Lung (tissue), 12 donors: Measurements from ENCODE around the gene PNPLA8. TPM values are rescaled to one million over a fixed set of nuclear protein-coding genes. Genes with fewer than 3 reads are reported as not detected.

Experiments
- ATAC-seq: fragments of 200-7000 bp; cut with Tn5 transposase; one replicate; pipeline ENCODE4 v1.9.1; 2020; ENCODE audit warnings: moderate number of reproducible peaks; ENCODE audit not compliant: insufficient read depth, low FRiP score
- DNase-seq, 3 donors: peaks; one replicate each; pipeline ENCODE4 v3.0.0-alpha.2; 2013 to 2017
- H3K27ac ChIP-seq, 2 donors: one replicate each; pipeline ENCODE4 v1.5.1; 2013; ENCODE audit warnings: mild to moderate bottlenecking in 2 of 2, moderate library complexity in 2 of 2, control low read depth in 1 of 2, inconsistent platforms in 1 of 2, low read depth in 1 of 2, low read length in 1 of 2
- H3K27me3 ChIP-seq, 3 donors: one replicate each; pipeline ENCODE4 v1.5.1; 2013; ENCODE audit warnings: low read length in 2 of 3; ENCODE audit not compliant: control insufficient read depth in 3 of 3, insufficient read depth in 3 of 3
- H3K36me3 ChIP-seq, 4 donors: one replicate each; pipeline ENCODE4 v1.5.1; 2013; ENCODE audit warnings: low read length in 4 of 4, mild to moderate bottlenecking in 1 of 4, moderate library complexity in 1 of 4; ENCODE audit not compliant: control insufficient read depth in 4 of 4, insufficient read depth in 4 of 4
- H3K4me1 ChIP-seq, 5 donors: one replicate each; pipeline ENCODE4 v1.5.1; 2013; ENCODE audit warnings: low read length in 5 of 5, mild to moderate bottlenecking in 2 of 5, moderate library complexity in 1 of 5; ENCODE audit not compliant: control insufficient read depth in 5 of 5, insufficient read depth in 5 of 5
- H3K4me3 ChIP-seq: one replicate; pipeline ENCODE4 v1.5.1; 2013; ENCODE audit warnings: mild to moderate bottlenecking, control low read depth, moderate library complexity
- H3K9ac ChIP-seq, 2 donors: one replicate each; pipeline ENCODE4 v1.5.1; 2013; ENCODE audit warnings: low read length in 2 of 2, control low read depth in 1 of 2; ENCODE audit not compliant: insufficient read depth in 1 of 2
- H3K9me3 ChIP-seq, 4 donors: one replicate each; pipeline ENCODE4 v1.5.1; 2013; ENCODE audit warnings: low read length in 3 of 4, mild to moderate bottlenecking in 1 of 4, moderate library complexity in 1 of 4; ENCODE audit not compliant: control insufficient read depth in 4 of 4, insufficient read depth in 3 of 4
- CTCF ChIP-seq: IDR thresholded peaks from 2 replicates; pipeline ENCODE4 v1.5.1; 2012; ENCODE audit warnings: mild to moderate bottlenecking; ENCODE audit errors: control extremely low read depth, extremely low read depth
- WGBS, 2 donors: extraction: QIAGEN DNeasy Blood & Tissue Kit; methylation state at CpG; one replicate each; pipeline ENCODE4 v1.1.7; 2013; 5-methylcytosine and 5-hydroxymethylcytosine counted together
- polyA plus RNA-seq, 2 donors: library from polyadenylated mRNA; stranded (reverse); fragments of 200-250 nt; gene quantifications; one replicate each; pipeline ENCODE4 v1.2.1, GENCODE V29; 2013
- total RNA-seq, 2 donors: library from RNA; depleted of rRNA in 1 of 2; stranded (reverse); fragments of >200 nt in 1 of 2; gene quantifications; one replicate each; pipeline ENCODE4 v1.2.1, GENCODE V29; 2014 to 2021
- donor health status: control.
- donor health status: control.
- donor health status: Bipolar disorder and iron deficiency.
- donor health status: healthy.
- donor health status: DM: yes; HTN: yes; CAD: no.

Gene PNPLA8
- total and polyA plus RNA-seq, 4 donors, result 14.2 to 49.7 (median 25.4) TPM

- no peak for TF ChIP-seq CTCF
- Histone ChIP-seq H3K4me3 (no peak overlapping the region), H3K9ac (no peak overlapping the region), H3K36me3 (peaks cover 0 to 13% (median 4%) of the 10 kb centered on the region in 4 donors), H3K27me3 (no peaks in the 10 kb centered on the region), H3K4me1 (peaks cover 0 to 10% (median 0%) of the 10 kb centered on the region in 5 donors), H3K9me3 (no peaks in the 10 kb centered on the region), H3K27ac (no peak overlapping the region)
- 77 to 100% methylated on average over 1 of the region's 1 CpG for WGBS, 2 donors
- ATAC-seq (no peak), DNase-seq (no peak)
Measured at GRCh38 chr7:108484137-108484536, 41.8 kb downstream of the PNPLA8 start.

- Histone ChIP-seq H3K27me3 (no peaks in the 10 kb centered on the region), H3K4me3 (no peak overlapping the region), H3K4me1 (no peaks in the 10 kb centered on the region), H3K9ac (no peak overlapping the region), H3K36me3 (peaks cover 1 to 31% (median 5%) of the 10 kb centered on the region in 4 donors), H3K9me3 (no peaks in the 10 kb centered on the region), H3K27ac (no peak overlapping the region)
- WGBS, 2 donors, result 93 to 96% methylated on average over 5 of the region's 5 CpGs
- DNase-seq, result no peak
- ATAC-seq, result no peak
- no peak for TF ChIP-seq CTCF
Measured at GRCh38 chr7:108480311-108480710, 45.6 kb downstream of the PNPLA8 start.

GRCh38 chr7:108479751-108480150, 46.2 kb downstream of the PNPLA8 start:
- 97 to 98% methylated on average over 2 of the region's 2 CpGs for WGBS, 2 donors
- H3K27ac ChIP-seq, result no peak overlapping the region
- no peaks in the 10 kb centered on the region for H3K4me1 ChIP-seq
- no peak for TF ChIP-seq CTCF
- no peak overlapping the region for H3K4me3 ChIP-seq
- H3K27me3 ChIP-seq, result no peaks in the 10 kb centered on the region
- ATAC-seq (no peak), DNase-seq (no peak)
- no peak overlapping the region for H3K9ac ChIP-seq
- H3K9me3 ChIP-seq, result no peaks in the 10 kb centered on the region
- peaks cover 2 to 31% (median 5%) of the 10 kb centered on the region in 4 donors for H3K36me3 ChIP-seq

- no peak for TF ChIP-seq CTCF
- Histone ChIP-seq H3K36me3 (peaks cover 3 to 28% (median 5%) of the 10 kb centered on the region in 4 donors), H3K4me3 (no peak overlapping the region), H3K27ac (no peak overlapping the region), H3K27me3 (no peaks in the 10 kb centered on the region), H3K4me1 (no peaks in the 10 kb centered on the region), H3K9ac (no peak overlapping the region), H3K9me3 (no peaks in the 10 kb centered on the region)
- no peak for DNase-seq
- WGBS, 2 donors, result 95 to 96% methylated on average over 5 of the region's 5 CpGs
- no peak for ATAC-seq
Measured at GRCh38 chr7:108479118-108479517, 46.8 kb downstream of the PNPLA8 start.
